GM19467 (cell line): ENCODE data around the gene ANXA7.
"Not testable (repeated sequence)": the region's sequence is repeated elsewhere in the genome, so short reads cannot be mapped to it uniquely, and the experiment has no call there.

ENCODE experiments used
- ATAC-seq: cut with Tn5 transposase; IDR thresholded peaks from one replicate; pipeline ENCODE4 v1.9.1; 2021; ENCODE audit warnings: mild to moderate bottlenecking, moderate library complexity; ENCODE audit not compliant: unreplicated experiment

The ANXA7 gene

DNA sequence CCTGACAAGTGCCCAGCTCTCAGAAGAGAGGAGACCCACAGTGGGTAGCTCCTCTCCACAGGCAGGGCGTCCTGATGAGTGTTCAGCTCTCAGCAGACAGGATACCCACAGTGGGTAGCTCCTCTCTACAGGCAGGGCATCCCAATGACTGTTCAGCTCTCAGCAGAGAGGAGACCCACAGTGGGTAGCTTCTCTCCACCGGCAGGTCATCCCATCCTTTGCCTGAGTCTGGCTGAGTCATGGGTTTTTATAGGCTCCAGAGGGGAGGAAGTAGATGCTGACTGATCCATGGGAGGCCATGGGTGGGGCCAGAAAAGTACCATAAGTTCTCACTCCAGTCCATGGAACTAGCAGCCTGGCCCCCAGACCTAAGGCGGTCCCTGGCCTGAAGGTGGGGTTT lies 73.7 kb downstream of the ANXA7 start:
- ATAC-seq: no peak

DNA sequence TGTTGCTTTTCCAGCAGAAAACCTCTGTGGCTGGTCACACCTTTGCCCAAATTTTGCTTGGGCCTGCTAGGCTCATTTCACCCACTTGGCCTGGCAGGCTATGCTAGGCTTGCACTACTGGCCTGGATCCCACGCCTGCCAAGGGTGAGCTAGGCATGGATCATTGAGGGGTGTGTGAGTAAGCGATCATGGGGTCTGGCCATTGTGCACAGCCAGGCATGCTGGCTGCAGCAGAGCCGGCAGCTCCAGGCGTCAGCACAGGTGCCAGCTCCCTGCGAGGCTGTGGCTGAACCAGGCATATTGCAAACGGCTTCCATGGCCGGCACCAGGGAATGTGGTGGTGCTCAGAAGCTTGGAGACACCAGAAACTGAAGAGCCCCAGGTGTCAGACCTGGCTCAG lies 74.4 kb downstream of the ANXA7 start:
- no peak for ATAC-seq

DNA sequence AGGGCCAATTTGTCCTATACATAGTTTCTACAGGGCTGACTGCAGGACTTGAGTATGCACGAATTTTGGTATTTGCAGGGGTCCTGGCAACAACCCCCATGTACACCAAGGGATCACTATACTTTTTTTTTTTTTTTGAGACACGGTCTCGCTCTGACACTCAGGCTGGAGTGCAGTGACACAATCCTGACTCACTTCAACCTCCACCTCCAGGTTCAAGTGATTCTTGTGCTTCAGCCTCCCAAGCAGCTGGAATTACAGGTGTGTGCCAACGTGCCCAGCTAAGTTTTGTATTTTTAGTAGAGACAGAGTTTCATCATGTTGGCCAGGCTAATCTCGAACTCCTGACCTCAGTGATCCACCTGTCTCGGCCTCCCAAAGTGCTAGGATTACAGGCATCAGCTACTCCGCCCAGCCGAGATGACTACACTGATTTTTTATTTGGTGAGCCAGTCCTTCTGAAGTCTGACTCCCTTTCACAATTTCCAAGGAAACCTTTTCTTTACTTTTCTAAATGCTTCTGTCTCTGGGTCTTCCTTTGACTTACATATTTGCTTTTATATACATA lies 75.0 kb downstream of the ANXA7 start:
- ATAC-seq: no peak

DNA sequence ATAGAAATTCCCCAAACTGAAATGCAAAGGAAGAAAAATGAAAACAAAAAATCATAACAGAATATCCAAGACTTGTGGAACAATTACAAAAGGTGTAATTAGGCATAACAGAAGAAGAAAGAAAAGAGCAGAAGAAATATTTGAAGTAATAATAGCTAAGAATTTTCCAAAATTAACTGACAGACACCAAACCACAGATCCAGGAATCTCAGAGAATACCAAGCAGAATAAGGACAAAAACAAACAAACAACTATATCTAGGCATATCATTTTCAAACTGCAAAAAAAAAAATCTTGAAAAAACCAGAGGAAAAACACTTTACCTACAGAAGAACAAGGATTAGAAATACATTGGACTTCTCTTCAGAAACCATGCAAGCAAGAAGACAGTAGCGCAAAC lies 80.7 kb downstream of the ANXA7 start:
- ATAC-seq: no peak

DNA sequence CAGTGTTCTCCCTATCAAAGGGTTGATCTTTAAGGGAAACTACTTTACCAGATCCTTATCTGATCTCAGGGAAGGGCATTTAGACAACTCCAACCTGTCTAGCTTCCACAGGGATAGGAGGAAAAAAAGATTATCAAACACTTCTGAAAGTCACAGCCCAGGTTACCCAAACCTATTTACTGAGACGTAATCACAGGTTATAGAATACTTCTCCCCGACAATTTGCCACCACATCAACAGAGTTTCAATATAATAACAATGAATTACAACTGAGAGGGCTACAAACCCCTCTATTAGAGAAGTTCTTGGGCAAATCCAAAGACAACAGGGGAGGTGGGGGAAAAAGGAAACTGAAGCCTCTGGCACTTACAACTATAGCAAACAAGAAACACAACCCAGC lies 81.5 kb downstream of the ANXA7 start:
- ATAC-seq: no peak

DNA sequence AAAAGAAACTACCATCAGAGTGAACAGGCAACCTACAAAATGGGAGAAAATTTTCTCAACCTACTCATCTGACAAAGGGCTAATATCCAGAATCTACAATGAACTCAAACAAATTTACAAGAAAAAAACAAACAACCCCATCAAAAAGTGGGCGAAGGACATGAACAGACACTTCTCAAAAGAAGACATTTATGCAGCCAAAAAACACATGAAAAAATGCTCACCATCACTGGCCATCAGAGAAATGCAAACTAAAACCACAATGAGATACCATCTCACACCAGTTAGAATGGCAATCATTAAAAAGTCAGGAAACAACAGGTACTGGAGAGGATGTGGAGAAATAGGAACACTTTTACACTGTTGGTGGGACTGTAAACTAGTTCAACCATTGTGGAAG lies 85.3 kb downstream of the ANXA7 start:
- not testable (repeated sequence) for ATAC-seq

DNA sequence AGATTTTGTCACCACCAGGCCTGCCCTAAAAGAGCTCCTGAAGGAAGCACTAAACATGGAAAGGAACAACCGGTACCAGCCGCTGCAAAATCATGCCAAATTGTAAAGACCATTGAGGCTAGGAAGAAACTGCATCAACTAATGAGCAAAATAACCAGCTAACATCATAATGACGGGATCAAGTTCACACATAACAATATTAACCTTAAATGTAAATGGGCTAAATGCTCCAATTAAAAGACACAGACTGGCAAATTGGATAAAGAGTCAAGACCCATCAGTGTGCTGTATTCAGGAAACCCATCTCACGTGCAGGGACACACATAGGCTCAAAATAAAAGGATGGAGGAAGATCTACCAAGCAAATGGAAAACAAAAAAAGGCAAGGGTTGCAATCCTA lies 88.6 kb downstream of the ANXA7 start:
- ATAC-seq: not testable (repeated sequence)
